OCI-LY3 (cell line): ENCODE data around the gene LSM6.
A peak's percentile ranks its signal among the peaks of the same experiment; 100 is the strongest.

ENCODE experiments used
- H2AFZ ChIP-seq: fragments of 200-600, 300-600 bp; shearing (Covaris generic); 2 replicates; pipeline ENCODE4 v1.6.0; 2014; ENCODE audit warnings: antibody characterized with exemption, low read depth, low read length
- H3K27ac ChIP-seq: fragments of 200-600, 300-600 bp; sonication (generic); 2 replicates; pipeline ENCODE4 v1.5.1; 2014; ENCODE audit warnings: mild to moderate bottlenecking, low read length, moderate library complexity, mixed read lengths
- H3K27me3 ChIP-seq: fragments of 200-600, 300-600 bp; sonication (generic); 2 replicates; pipeline ENCODE4 v1.6.1; 2014; ENCODE audit warnings: low read depth, low read length, mixed read lengths
- H3K36me3 ChIP-seq: fragments of 200-600, 300-600 bp; sonication (generic); replicated peaks from 2 replicates; pipeline ENCODE3; 2014; ENCODE audit warnings: low read depth, low read length, mixed read lengths
- H3K4me1 ChIP-seq: fragments of 300-600, 200-600 bp; sonication (generic); 2 replicates; pipeline ENCODE4 v1.6.1; 2014; ENCODE audit warnings: low read length, mixed read lengths
- H3K4me2 ChIP-seq: fragments of 200-600, 300-600 bp; sonication (generic); 2 replicates; pipeline ENCODE4 v1.6.1; 2014; ENCODE audit warnings: low read length, mixed read lengths
- H3K4me3 ChIP-seq: fragments of 300-600, 200-600 bp; sonication (generic); 2 replicates; pipeline ENCODE4 v1.5.1; 2014; ENCODE audit warnings: antibody characterized with exemption, mild to moderate bottlenecking, low read length, moderate library complexity
- H3K79me2 ChIP-seq: fragments of 300-600, 200-600 bp; shearing (Covaris generic); 2 replicates; pipeline ENCODE4 v1.6.1; 2014; ENCODE audit warnings: mild to moderate bottlenecking, low read length, mixed read lengths
- H3K9ac ChIP-seq: fragments of 300-600, 200-600 bp; shearing (Covaris generic); 2 replicates; pipeline ENCODE4 v1.6.0; 2014; ENCODE audit warnings: mild to moderate bottlenecking, low read length, moderate library complexity
- H3K9me3 ChIP-seq: fragments of 200-600, 300-600 bp; shearing (Covaris generic); 2 replicates; pipeline ENCODE4 v1.6.1; 2014; ENCODE audit warnings: low read length, mixed read lengths; ENCODE audit not compliant: insufficient read depth
- H4K20me1 ChIP-seq: fragments of 200-600, 300-600 bp; sonication (generic); 2 replicates; pipeline ENCODE4 v1.6.1; 2016; ENCODE audit warnings: low read length, mixed read lengths; ENCODE audit not compliant: insufficient read depth
- EZH2phosphoT487 ChIP-seq: fragments of 200-600 bp; shearing (Covaris generic); IDR thresholded peaks from 2 replicates; pipeline ENCODE4 v1.6.1; 2018; ENCODE audit warnings: antibody characterized with exemption, mixed run types, low read depth
- TF ChIP-seq, protein P1 (sequence below): fragments of 200-600, 300-600 bp; sonication (generic); IDR thresholded peaks from 2 replicates; pipeline ENCODE4 v1.5.1; 2014; ENCODE audit warnings: antibody characterized with exemption, low read length, low read depth

LSM6 gene

DNA sequence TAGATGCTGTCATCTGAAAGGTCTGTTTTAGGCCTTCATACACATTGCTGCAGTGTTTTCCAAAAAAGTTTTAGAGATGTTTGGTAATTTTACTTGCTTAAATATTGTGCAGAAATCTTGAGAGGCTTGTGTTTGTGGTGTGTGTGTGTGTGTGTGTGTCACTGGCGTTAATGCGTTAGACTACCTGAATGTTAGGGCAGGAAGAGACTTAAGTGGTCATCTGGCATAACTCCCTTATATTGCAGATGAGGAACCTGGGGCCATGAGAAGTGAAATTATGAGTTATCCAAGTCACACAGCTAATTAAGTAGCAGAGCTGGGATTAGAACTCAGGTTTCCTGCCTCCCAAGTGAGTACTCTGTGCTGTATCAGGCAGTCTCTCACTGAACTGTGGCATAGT lies 1.4 kb downstream of the LSM6 start:
- H3K27me3 ChIP-seq = no peaks in the 10 kb centered on the region
- H3K9ac ChIP-seq = peak overlapping the region; percentile 86
- peaks cover 64% of the 10 kb centered on the region for H3K79me2 ChIP-seq
- no peaks in the 10 kb centered on the region for H3K9me3 ChIP-seq
- H3K4me3 ChIP-seq = peak overlapping the region; percentile 86
- no peak overlapping the region for H3K27ac ChIP-seq
- H2AFZ ChIP-seq = no peak overlapping the region
- H3K36me3 ChIP-seq = peaks cover 13% of the 10 kb centered on the region
- peaks cover 26% of the 10 kb centered on the region for H3K4me1 ChIP-seq
- peak overlapping the region; percentile 86 for H3K4me2 ChIP-seq
- TF ChIP-seq, protein P1, sequence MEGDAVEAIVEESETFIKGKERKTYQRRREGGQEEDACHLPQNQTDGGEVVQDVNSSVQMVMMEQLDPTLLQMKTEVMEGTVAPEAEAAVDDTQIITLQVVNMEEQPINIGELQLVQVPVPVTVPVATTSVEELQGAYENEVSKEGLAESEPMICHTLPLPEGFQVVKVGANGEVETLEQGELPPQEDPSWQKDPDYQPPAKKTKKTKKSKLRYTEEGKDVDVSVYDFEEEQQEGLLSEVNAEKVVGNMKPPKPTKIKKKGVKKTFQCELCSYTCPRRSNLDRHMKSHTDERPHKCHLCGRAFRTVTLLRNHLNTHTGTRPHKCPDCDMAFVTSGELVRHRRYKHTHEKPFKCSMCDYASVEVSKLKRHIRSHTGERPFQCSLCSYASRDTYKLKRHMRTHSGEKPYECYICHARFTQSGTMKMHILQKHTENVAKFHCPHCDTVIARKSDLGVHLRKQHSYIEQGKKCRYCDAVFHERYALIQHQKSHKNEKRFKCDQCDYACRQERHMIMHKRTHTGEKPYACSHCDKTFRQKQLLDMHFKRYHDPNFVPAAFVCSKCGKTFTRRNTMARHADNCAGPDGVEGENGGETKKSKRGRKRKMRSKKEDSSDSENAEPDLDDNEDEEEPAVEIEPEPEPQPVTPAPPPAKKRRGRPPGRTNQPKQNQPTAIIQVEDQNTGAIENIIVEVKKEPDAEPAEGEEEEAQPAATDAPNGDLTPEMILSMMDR = no peak
- TF ChIP-seq EZH2phosphoT487 = no peak
- H4K20me1 ChIP-seq = peaks cover 36% of the 10 kb centered on the region

- H3K4me1 ChIP-seq = peaks cover 26% of the 10 kb centered on the region
- H3K79me2 ChIP-seq = peaks cover 76% of the 10 kb centered on the region
- no peak overlapping the region for H3K27ac ChIP-seq
- H2AFZ ChIP-seq = no peak overlapping the region
- no peak overlapping the region for H3K9ac ChIP-seq
- peaks cover 18% of the 10 kb centered on the region for H3K36me3 ChIP-seq
- no peaks in the 10 kb centered on the region for H3K27me3 ChIP-seq
- no peaks in the 10 kb centered on the region for H3K9me3 ChIP-seq
- TF ChIP-seq, protein P1 = no peak
- no peak for TF ChIP-seq EZH2phosphoT487
- H3K4me3 ChIP-seq = no peak overlapping the region
- no peak overlapping the region for H3K4me2 ChIP-seq
- H4K20me1 ChIP-seq = peaks cover 42% of the 10 kb centered on the region
Observed at GRCh38 chr4:146178126-146178525, 2.6 kb downstream of the LSM6 start.

GRCh38 chr4:146179784-146180370 lies 4.4 kb downstream of the LSM6 start:
- Histone ChIP-seq H3K27me3 (no peaks in the 10 kb centered on the region), H2AFZ (no peak overlapping the region), H4K20me1 (peaks cover 42% of the 10 kb centered on the region), H3K9ac (no peak overlapping the region), H3K4me1 (peaks cover 26% of the 10 kb centered on the region), H3K36me3 (peaks cover 30% of the 10 kb centered on the region), H3K27ac (no peak overlapping the region), H3K79me2 (peaks cover 82% of the 10 kb centered on the region), H3K4me2 (no peak overlapping the region), H3K4me3 (no peak overlapping the region), H3K9me3 (no peaks in the 10 kb centered on the region)
- no peak for TF ChIP-seq EZH2phosphoT487
- TF ChIP-seq, protein P1 = no peak

DNA sequence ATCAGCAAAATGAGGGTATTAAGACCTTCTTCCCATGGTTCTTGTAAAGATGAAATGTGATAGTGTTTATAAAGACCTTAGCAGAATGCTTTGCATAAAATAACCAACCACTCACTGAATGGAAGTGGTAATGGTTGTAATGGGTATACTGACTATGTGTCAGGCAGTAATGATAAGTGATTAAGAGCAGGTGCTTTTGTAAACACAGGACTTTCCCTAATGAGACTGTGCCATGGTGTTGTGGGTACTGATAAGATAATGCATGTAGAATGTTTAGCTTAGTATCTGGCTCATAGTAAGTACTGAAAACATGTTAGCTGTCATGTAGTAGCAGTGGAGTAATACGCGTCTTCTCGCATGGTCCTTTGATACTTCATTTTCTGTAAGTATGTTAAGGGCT lies 6.9 kb downstream of the LSM6 start:
- H3K4me2 ChIP-seq = no peak overlapping the region
- no peak overlapping the region for H2AFZ ChIP-seq
- no peaks in the 10 kb centered on the region for H3K27me3 ChIP-seq
- no peaks in the 10 kb centered on the region for H3K9me3 ChIP-seq
- TF ChIP-seq EZH2phosphoT487 = no peak
- TF ChIP-seq, protein P1 = no peak
- peaks cover 50% of the 10 kb centered on the region for H3K36me3 ChIP-seq
- H4K20me1 ChIP-seq = peaks cover 34% of the 10 kb centered on the region
- H3K4me3 ChIP-seq = no peak overlapping the region
- peaks cover 12% of the 10 kb centered on the region for H3K4me1 ChIP-seq
- no peak overlapping the region for H3K27ac ChIP-seq
- no peak overlapping the region for H3K9ac ChIP-seq
- peaks cover 62% of the 10 kb centered on the region for H3K79me2 ChIP-seq
